K562 (cell line): Measurements from ENCODE around the gene PLBD1. TPM values are rescaled to one million over a fixed set of nuclear protein-coding genes. Genes with fewer than 3 reads are reported as not detected.

ENCODE experiments used
- ATAC-seq: fragments of 200-7000 bp; cut with Tn5 transposase; 3 replicates; pipeline ENCODE4 v1.9.1; 2020; ENCODE audit warnings: moderate library complexity
- BruUV-seq: library from RNA; stranded (reverse); fragments of 400-500 nt; replicated peaks from 2 replicates; lab custom pipeline; 2021; lab: Mats Ljungman, UMichigan
- CTCF ChIA-PET: fragments of 300-600 bp; formaldehyde crosslinking; extraction: SDS; loops from one replicate; lab custom pipeline; 2021; ENCODE audit warnings: low intra/inter-chr PET ratio; lab: Yijun Ruan, JAX
- POLR2A ChIA-PET: fragments of 300-600, 350-650 bp; sonication (Branson Sonifier 250); formaldehyde crosslinking; extraction: SDS; loops from one replicate; lab custom pipeline; 2021; ENCODE audit warnings: antibody characterized with exemption, inconsistent platforms; lab: Yijun Ruan, JAX
- DNase-seq, 4 experiments: peaks; one replicate each; pipeline versions ENCODE4 v3.0.0 to v3.0.0-alpha.2; 2011 to 2018; ENCODE audit warnings: low spot score in 3 of 4, mixed read lengths in 3 of 4; ENCODE audit errors: extremely low read depth in 1 of 4
- FAIRE-seq: peaks from 2 replicates; lab custom pipeline; 2011; peaks lifted over from hg19 to GRCh38; lab: Jason Lieb, UNC
- H2AFZ ChIP-seq: 2 replicates; pipeline ENCODE4 v1.6.0; 2011; ENCODE audit warnings: low read depth, low read length, control low read depth, inconsistent platforms
- H3K27ac ChIP-seq: fragments of 200-600 bp; 3 replicates; pipeline ENCODE4 v1.8.0; 2011; ENCODE audit warnings: low read depth, mild to moderate bottlenecking, control low read depth, inconsistent platforms, low read length, moderate library complexity, mixed read lengths; ENCODE audit errors: extremely low read depth
- H3K27me3 ChIP-seq, 2 experiments: fragments of 300-600 bp in 1 of 2; 2 replicates in 1 of 2; 3 replicates in 1 of 2; pipeline versions ENCODE4 v1.6.0 to v1.8.0; 2011; ENCODE audit warnings: inconsistent platforms in 2 of 2, low read length in 2 of 2, mild to moderate bottlenecking in 1 of 2, mixed read lengths in 1 of 2, moderate library complexity in 1 of 2; ENCODE audit not compliant: control insufficient read depth in 2 of 2, insufficient read depth in 2 of 2
- H3K36me3 ChIP-seq: fragments of 300-600 bp; 3 replicates; pipeline ENCODE4 v1.8.0; 2011; ENCODE audit warnings: mild to moderate bottlenecking, low read length, inconsistent platforms; ENCODE audit not compliant: control insufficient read depth, insufficient read depth
- H3K4me1 ChIP-seq, 2 experiments: fragments of 200-600 bp in 1 of 2; replicated peaks in 1 of 2; 2 replicates in 1 of 2; 3 replicates in 1 of 2; pipeline versions ENCODE4 v1.5.1 to v1.8.0; 2011; ENCODE audit warnings: inconsistent platforms in 2 of 2, low read length in 2 of 2, mild to moderate bottlenecking in 1 of 2, mixed read lengths in 1 of 2, moderate library complexity in 1 of 2; ENCODE audit not compliant: control insufficient read depth in 2 of 2, insufficient read depth in 2 of 2
- H3K4me2 ChIP-seq: 2 replicates; pipeline ENCODE4 v1.6.1; 2011; ENCODE audit warnings: low read length, control low read depth, inconsistent platforms, mixed read lengths; ENCODE audit not compliant: insufficient read depth
- H3K4me3 ChIP-seq: fragments of 200-600 bp; sonication (generic), shearing (Covaris generic); 2 replicates; pipeline ENCODE4 v1.5.1; 2016; ENCODE audit warnings: control low read depth, inconsistent platforms
- H3K79me2 ChIP-seq: fragments of 200-600 bp; 3 replicates; pipeline ENCODE4 v1.8.0; 2011; ENCODE audit warnings: low read length, inconsistent platforms; ENCODE audit not compliant: control insufficient read depth, insufficient read depth
- H3K9ac ChIP-seq, 2 experiments: 2 replicates each; pipeline versions ENCODE4 v1.6.0 to v1.6.1; 2011; ENCODE audit warnings: low read depth in 2 of 2, low read length in 2 of 2, control low read depth in 1 of 2, inconsistent platforms in 1 of 2, mild to moderate bottlenecking in 1 of 2, mixed read lengths in 1 of 2; ENCODE audit not compliant: insufficient read depth in 1 of 2
- H3K9me1 ChIP-seq: one replicate; pipeline ENCODE4 v1.6.0; 2011; ENCODE audit warnings: inconsistent platforms, mild to moderate bottlenecking, low read length, moderate library complexity; ENCODE audit not compliant: control insufficient read depth, insufficient read depth
- H3K9me3 ChIP-seq: replicated peaks from 2 replicates; pipeline ENCODE4 v1.5.1; 2011; ENCODE audit warnings: low read depth, low read length, inconsistent platforms; ENCODE audit not compliant: control insufficient read depth, insufficient read depth
- H4K20me1 ChIP-seq: replicated peaks from 2 replicates; pipeline ENCODE4 v1.6.1; 2011; ENCODE audit warnings: low read length, inconsistent platforms, mixed read lengths; ENCODE audit not compliant: control insufficient read depth, insufficient read depth
- EP300 ChIP-seq: IDR thresholded peaks from 2 replicates; pipeline ENCODE4 v1.6.1; 2012; ENCODE audit warnings: low read length, improper control_type of control experiment
- PHF8 ChIP-seq: fragments of 200-600 bp; sonication (generic); IDR thresholded peaks from 2 replicates; pipeline ENCODE4 v1.6.1; 2012; ENCODE audit warnings: mixed run types, mild to moderate bottlenecking, inconsistent platforms, low read length, moderate library complexity, borderline replicate concordance
- ZNF274 ChIP-seq: IDR thresholded peaks from 2 replicates; pipeline ENCODE4 v1.6.1; 2011; ENCODE audit warnings: low read depth, mild to moderate bottlenecking, low read length, moderate library complexity, borderline replicate concordance
- ZNF407 ChIP-seq: fragments of 450-650 bp; IDR thresholded peaks from 2 replicates; pipeline ENCODE4 v1.6.1; 2016; ENCODE audit warnings: low read depth
- ZNF717 ChIP-seq: fragments of 250-450 bp; sonication (Bioruptor Pico); IDR thresholded peaks from 2 replicates; pipeline ENCODE4 v1.5.0; 2021
- WGBS: fragments of 100-300 bp; shearing (Covaris generic); methylation state at CpG from one replicate; pipeline ENCODE4 v1.1.6; 2016; ENCODE audit warnings: low coverage, mixed read lengths; ENCODE audit not compliant: insufficient coverage; ENCODE audit errors: missing lambda C conversion rate; 5-methylcytosine and 5-hydroxymethylcytosine counted together
- in situ Hi-C: fragments of 300-500 bp; cut with MboI; formaldehyde crosslinking; loops from 4 replicates; pipeline ENCODE4 v1.15.0; 2018; ENCODE audit warnings: inconsistent platforms, mixed read lengths
- intact Hi-C: fragments of 100-400 bp; cut with micrococcal nuclease; formaldehyde crosslinking; loops from 2 replicates; pipeline ENCODE4 v1.14.2; 2022
- polyA plus RNA-seq, 8 experiments: library from polyadenylated mRNA; depleted of rRNA in 4 of 8; stranded (reverse) in 5 of 8; unstranded in 3 of 8; fragments of >200 nt; fragmentation: Nextera tagmentation in 2 of 8; fragmentation: Illumina TruSeq in 1 of 8; extraction: Ambion mirVana in 2 of 8; extraction: Trizol in 1 of 8; gene quantifications; 2 replicates each; pipeline versions ENCODE4 v1.2.1 to v1.2.3, GENCODE V29; 2011 to 2014; ENCODE audit warnings: inconsistent platforms in 1 of 8, missing spikeins in 1 of 8
- total RNA-seq, 7 experiments: library from RNA; depleted of rRNA in 6 of 7; stranded (reverse); fragments of >200 nt in 6 of 7; fragmentation: Illumina TruSeq in 2 of 7; extraction: Trizol in 2 of 7; gene quantifications; 2 replicates each; pipeline versions ENCODE4 v1.2.1 to v1.2.3, GENCODE V29; 2011 to 2021; ENCODE audit warnings: low replicate concordance in 1 of 7

The PLBD1 gene
- total and polyA plus RNA-seq, 9 of the 15 experiments (the other 6 are each of a cell fraction or from before 2014, with no cell fraction given): 7.1 to 37.0 (median 20.6) TPM

- H2AFZ ChIP-seq: peak overlapping the region; percentile 55; the same call in 1 of the 2 replicates
- H3K9ac ChIP-seq: no peak overlapping the region; a peak in 1 of 4 replicates
Measured at GRCh38 chr12:14589169-14590004, 21.7 kb upstream of the PLBD1 start.

More at GRCh38 chr12:14589169-14590004, 21.7 kb upstream of the PLBD1 start:
- Histone ChIP-seq H4K20me1 (no peaks in the 10 kb centered on the region), H3K4me3 (no peak overlapping the region), H3K27ac (no peak overlapping the region), H3K9me3 (no peaks in the 10 kb centered on the region)
- 10% methylated on average over 12 of the region's 18 CpGs for WGBS
- ChIA-PET CTCF (no interaction called here), POLR2A (no interaction called here)
- intact Hi-C loops: no loop called here
- ATAC-seq: peak; percentile 71
- no TSS peak for BruUV-seq
- TF ChIP-seq ZNF274 (no peak), PHF8 (no peak), EP300 (no peak), ZNF717 (CRISPR knock-in tag) (no peak), ZNF407 (no peak)
- TF ChIP-seq, all 486 proteins: peak for 0
- Histone ChIP-seq H3K79me2 (no peaks in the 10 kb centered on the region), H3K27me3 (no peaks in the 10 kb centered on the region), H3K36me3 (no peaks in the 10 kb centered on the region), H3K4me2 (no peak overlapping the region), H3K4me1 (peaks cover 0 to 7% of the 10 kb centered on the region in 2 experiments; a peak in 2 of 5 replicates), H3K9me1 (no peaks in the 10 kb centered on the region)
- in situ Hi-C loops: no loop called here
- DNase-seq (peak in 1 of 4 experiments; percentile 6), FAIRE-seq (no peak)
